Measurements from ENCODE around the gene RUVBL2.
A peak's percentile ranks its signal among the peaks of the same experiment; 100 is the strongest.

The RUVBL2 gene

GRCh38 chr19:48989701-48990291, 3.9 kb upstream of the RUVBL2 start:
- DNase-seq, result no peak

GRCh38 chr19:48990400-48990799, 3.3 kb upstream of the RUVBL2 start:
- DNase-seq, result no peak

- DNase-seq, result no peak
Observed at GRCh38 chr19:48991011-48991609, 2.6 kb upstream of the RUVBL2 start.

DNA sequence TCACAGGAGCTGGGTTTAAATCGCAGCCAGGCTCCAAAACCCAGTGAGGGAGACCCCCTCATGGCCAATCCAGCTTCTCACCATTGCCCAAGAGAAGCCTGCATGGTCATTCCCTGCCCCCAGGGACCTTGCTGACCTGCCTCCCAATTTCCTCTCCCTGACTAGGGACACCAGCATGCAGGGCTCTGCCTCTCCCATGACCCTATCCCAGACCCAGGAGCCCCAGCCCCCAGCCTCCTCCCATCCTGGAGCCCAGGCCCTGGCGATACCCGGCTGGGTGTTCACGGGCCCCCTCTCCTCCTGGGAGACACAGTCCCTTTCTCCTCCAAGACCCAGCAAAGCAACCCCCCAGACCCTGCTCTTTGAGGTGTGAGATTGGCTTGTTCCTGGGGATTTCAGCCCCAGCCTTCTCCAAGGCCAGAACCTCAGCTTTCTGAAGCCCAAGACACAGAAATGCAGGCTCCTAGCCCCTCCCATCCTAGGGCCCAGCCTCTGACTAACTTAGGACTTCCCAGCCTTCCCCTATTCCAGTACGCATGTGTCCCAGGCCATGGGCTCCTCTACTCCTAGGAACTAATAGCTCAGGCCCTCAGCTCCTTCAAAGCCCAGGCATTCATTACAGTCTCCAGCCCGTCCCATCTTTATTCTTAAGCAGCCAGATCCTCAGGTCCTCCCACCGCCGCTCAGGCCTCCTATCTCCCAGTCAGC, 1.7 kb upstream of the RUVBL2 start:
- DNase-seq, result no peak

- DNase-seq, result no peak
Observed at GRCh38 chr19:48992581-48993174, 1.0 kb upstream of the RUVBL2 start.

- no peak for DNase-seq
Observed at GRCh38 chr19:48994035-48994386, 324 bp downstream of the RUVBL2 start.

DNA sequence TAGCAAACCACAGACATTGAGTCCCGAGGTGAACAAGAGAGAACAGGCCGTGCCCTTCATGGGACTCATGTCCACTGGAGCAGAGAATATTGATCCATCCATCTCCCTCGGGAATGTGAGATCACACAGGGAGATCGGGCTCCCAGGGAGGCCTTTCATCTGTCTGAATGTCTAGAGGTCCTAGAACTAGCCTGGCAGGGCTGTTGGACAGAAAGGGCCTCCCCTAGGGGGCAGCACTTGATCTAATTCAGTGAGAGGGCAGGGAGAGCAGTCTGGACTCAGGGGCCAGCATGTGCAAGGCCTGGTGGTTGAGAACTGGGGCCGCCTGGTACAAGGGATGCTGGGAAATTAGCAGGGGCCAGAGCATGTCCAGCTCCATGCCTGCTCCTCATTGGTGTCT, 4.3 kb downstream of the RUVBL2 start:
- DNase-seq, result peak; percentile 27

- DNase-seq, result no peak
Observed at GRCh38 chr19:48999481-49000325, 6.0 kb downstream of the RUVBL2 start.

GRCh38 chr19:49004133-49004532, 10.4 kb downstream of the RUVBL2 start:
- no peak for DNase-seq

DNA sequence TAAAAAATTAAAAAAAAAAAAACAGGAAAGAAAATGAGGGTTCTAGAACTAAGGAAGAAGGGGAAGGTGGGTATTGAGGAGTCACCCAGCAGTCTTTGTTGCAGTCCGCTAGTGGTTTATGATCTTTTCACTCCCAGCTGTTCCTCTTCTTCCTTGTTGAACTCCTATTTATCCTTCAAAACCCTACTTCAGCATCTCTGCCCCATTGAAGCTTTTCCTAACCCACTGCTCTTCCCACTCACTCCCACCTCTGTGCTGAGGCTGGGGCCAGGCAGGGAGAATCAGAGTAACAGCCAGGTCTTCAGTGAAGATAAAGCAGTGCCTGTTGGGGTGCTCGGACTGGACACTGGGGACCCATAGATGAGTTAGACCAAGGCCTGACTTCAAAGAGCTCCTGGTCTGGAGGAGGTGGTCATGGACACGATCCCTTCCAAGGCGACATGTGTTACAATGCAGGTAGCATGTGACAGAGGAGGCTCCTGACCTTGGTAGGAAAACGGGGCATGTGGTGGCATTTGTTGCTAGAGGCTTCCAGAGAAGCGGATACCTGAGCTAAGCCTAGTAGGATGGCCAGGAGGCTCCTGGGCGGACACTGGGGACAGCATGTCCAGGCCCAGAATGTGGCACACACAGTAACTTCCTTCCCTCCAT, 11.4 kb downstream of the RUVBL2 start:
- DNase-seq, result no peak

DNA sequence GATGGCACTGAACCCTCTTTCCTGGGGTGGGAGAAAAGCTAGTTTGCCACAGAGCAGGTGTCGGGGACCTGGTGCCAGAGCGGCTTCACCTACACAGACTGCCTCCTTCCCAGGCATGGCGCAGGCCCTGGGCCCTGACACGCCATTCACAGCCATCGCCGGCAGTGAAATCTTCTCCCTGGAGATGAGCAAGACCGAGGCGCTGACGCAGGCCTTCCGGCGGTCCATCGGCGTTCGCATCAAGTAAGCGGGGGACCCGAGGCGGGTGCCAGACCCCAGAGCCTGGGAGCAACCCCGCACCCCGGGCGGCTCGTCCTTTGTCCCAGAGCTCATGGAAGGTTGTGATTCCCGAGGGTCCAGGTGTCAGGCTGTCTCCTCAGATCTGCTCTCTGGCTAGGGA, 13.2 kb downstream of the RUVBL2 start:
- no peak for DNase-seq

GRCh38 chr19:49009828-49010227, 16.1 kb downstream of the RUVBL2 start:
- DNase-seq, result no peak

DNA sequence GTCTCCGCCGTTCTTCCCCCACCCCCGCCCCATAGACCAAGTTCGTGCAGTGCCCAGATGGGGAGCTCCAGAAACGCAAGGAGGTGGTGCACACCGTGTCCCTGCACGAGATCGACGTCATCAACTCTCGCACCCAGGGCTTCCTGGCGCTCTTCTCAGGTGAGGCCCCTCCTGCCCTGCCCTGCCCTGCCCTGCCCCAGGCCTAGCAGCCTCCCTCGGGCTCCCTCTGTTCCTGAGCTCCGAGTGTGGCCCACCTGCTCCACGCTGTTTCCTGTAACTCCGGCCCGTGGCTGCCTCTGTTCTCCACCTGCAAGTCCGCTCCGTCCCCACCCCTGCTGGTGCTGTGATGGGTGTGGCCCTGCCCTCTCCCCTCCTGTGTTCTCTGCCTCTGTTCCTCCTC, 16.8 kb downstream of the RUVBL2 start:
- no peak for DNase-seq

DNA sequence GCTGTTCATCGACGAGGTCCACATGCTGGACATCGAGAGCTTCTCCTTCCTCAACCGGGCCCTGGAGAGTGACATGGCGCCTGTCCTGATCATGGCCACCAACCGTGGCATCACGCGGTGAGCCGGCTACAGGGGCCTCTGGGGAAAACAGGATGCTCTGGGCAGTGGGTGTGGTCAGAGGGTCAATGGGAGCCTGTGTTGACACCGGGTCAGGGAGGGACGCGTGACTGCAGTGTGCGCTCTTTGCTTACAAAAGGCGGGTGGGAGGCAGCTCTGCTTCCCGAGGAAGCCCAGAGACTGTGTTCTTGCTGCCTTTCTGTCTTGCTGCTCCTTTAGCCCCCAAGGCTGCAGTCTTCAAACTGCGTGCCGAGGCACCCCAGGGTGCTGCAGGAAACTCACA, 17.5 kb downstream of the RUVBL2 start:
- DNase-seq, result no peak

GRCh38 chr19:49014123-49014869, 20.6 kb downstream of the RUVBL2 start:
- DNase-seq, result no peak

- no peak for DNase-seq
Observed at GRCh38 chr19:49014870-49015255, 21.2 kb downstream of the RUVBL2 start.

DNA sequence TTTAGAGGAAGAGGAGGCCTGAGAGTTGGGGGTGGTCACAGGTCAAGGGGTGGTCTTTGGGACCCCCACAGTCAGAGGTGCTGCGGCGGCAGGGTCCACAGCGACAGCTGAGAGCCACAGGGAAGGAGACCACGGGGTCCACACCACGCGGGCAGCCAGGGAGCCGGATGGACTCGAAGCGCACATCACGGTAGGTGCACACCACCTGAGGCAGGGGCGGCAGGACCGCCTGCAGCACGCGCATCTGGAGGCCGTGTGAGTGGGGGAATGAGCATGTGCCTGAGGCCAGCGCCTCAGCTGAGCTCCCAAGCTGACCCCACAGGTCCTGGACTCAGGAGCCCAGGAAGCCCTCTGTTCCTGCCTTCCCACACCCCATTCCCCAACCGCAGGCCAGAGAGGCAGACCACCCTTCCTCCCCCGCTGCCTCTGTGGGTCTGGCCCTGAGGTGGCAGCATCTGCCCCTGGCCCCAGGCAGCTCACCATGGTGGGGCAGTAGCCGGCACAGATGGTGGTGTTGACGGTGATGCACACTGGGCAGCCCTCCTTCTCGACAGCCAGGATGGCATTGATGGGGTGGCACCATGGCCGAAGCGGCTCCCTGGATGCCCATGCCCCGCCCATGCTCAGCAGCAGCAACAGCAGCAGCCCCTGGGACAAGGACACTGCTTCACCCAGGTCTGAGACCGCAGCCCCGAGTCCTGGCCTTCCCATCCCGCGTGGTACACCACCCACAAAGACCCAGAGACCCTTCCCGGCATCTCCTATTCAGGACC, 22.6 kb downstream of the RUVBL2 start:
- no peak for DNase-seq

- DNase-seq, result no peak
Observed at GRCh38 chr19:49017041-49017665, 23.5 kb downstream of the RUVBL2 start, which contains the start of gene LHB. TSS of gene LHB (minus strand) at chr19:49017091. CDS start at chr19:49017081, 10 bp downstream.

DNA sequence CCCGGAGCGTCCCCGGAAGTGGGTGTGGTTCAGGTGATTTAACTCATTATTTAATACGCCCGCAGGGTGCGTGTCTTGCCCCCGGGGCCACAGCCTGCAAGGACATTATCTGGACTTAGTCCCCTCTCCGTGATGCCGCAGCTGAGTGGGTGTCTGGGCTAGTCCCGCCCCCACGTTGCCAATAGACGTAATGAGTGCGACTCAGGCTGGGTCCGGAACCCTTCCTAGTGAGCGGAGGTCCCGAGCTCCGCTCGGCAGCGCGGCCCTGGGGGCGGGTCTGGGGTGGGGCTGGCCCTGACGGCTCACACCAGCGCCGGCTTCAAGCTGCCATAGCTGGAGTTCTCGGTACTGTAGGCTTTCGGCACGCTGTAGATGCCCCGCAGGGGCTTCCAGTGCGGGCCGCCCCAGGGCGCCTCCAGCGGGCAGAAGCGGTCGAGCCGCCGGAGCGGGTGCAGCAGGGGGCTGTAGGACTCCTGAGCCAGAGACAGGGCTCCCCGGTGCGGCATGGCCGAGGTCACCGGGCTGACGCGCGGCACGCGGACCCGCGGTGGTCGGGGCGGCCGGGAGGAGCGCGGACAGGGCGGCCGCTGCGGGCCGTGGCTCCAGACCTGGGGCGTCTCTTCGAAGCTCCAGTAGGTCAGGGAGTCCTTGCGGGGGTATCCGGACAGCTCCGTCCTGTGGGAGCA, 24.1 kb downstream of the RUVBL2 start:
- peak; percentile 17 for DNase-seq
